ENCODE data around the gene SLC22A17. TPM values are rescaled to one million over a fixed set of nuclear protein-coding genes. Genes with fewer than 3 reads are reported as not detected.
"Not testable (repeated sequence)": the region's sequence is repeated elsewhere in the genome, so short reads cannot be mapped to it uniquely, and the experiment has no call there.

The SLC22A17 gene
- total RNA-seq (66.6 and 74.0 TPM in 2 replicates), polyA plus RNA-seq (43.8 and 55.1 TPM in 2 replicates)

DNA sequence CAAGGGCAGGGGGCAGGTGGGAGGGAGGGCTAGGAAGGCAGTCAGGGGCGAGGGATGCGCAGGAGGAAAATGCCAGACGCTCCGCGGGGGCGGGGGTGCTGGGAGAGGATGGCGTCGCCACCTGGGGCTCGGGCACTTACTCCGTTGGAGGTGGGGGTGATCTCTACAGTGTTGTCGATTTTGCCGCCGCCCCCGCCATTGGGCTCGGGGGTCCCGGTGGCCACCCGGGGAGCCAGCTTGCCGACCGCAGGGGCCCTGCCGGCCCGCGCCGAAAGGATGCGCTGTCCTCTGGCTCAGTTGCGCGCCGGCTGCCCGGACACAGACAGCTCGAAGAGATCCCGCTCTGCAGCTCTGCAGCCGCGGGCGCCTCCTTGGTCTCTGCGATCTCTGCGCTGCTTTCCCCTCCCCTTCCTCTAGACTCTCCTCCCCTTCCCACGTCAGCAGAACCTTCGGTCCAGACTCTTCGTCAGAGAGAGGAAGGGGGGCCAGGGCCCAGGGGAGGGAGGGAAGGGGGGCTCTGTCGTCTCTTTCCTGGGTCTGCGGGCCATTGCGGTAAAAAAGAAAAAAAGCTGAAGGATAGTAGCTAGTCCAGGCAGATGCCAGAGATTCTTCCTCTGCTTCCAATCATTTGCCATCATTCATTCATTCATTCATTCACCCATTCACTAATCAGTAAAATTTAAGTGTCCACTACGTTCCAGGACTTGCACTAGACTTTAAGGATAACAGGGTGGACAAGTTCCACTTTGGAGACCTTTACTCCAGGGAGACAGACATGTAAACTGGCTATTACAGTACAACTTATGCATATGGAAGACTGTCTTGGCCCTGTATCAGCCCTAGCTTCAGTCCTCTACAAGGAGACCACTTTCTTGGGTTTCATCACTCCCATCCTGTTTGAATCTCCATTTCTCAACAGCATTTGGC is at the start of gene SLC22A17:
TSS of gene SLC22A17 (minus strand) at position 382 of the 927 bp plus-strand sequence.
- no peaks in the 10 kb centered on the region for H3K4me1 ChIP-seq (ENCODE audit: low read depth)
- H3K27ac ChIP-seq: no peak within 1 kb of the TSS
- no peaks in the 10 kb centered on the region for H3K36me3 ChIP-seq
- H3K9me3 ChIP-seq (ENCODE audit: low read depth): no peaks in the 10 kb centered on the region
- H3K27me3 ChIP-seq: peaks cover 4% of the 10 kb centered on the region
- peak; percentile 91 to 92 for DNase-seq (ENCODE audit: low read depth in 1 of 2, low spot score in 1 of 2)
- H3K4me3 ChIP-seq: peak within 1 kb of the TSS; percentile 44
- TF ChIP-seq, protein P1, sequence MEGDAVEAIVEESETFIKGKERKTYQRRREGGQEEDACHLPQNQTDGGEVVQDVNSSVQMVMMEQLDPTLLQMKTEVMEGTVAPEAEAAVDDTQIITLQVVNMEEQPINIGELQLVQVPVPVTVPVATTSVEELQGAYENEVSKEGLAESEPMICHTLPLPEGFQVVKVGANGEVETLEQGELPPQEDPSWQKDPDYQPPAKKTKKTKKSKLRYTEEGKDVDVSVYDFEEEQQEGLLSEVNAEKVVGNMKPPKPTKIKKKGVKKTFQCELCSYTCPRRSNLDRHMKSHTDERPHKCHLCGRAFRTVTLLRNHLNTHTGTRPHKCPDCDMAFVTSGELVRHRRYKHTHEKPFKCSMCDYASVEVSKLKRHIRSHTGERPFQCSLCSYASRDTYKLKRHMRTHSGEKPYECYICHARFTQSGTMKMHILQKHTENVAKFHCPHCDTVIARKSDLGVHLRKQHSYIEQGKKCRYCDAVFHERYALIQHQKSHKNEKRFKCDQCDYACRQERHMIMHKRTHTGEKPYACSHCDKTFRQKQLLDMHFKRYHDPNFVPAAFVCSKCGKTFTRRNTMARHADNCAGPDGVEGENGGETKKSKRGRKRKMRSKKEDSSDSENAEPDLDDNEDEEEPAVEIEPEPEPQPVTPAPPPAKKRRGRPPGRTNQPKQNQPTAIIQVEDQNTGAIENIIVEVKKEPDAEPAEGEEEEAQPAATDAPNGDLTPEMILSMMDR (IDR thresholded peaks at IDR 0.05; ENCODE audit: low read depth, low read length): no peak

DNA sequence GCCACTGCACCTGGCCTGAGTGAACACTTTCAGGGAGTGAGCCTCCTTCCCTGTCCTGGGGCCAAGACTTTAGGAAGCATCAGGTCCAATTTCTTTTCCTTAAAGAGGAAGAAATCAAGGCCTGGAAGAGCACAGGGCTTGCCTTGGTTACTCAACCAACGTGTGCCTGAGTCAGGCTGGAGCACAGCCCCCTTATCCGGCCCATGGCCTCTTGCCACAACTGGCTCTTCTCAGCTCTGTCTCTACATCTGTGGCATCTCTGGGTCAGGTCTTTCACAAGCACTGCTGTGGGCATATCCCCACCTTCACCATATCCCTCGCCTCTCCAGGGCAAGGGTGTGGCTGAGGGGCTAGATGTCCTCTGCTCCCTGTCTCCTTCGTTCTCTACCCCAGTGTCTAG is 48.6 kb upstream of the SLC22A17 start:
- H3K36me3 ChIP-seq: peaks cover 99% of the 10 kb centered on the region
- DNase-seq (ENCODE audit: low read depth in 1 of 2, low spot score in 1 of 2): peak in 1 of 2 donors; percentile 42
- TF ChIP-seq, protein P1 (IDR thresholded peaks at IDR 0.05; ENCODE audit: low read depth, low read length): no peak
- H3K27ac ChIP-seq: peak overlapping the region; percentile 99
- H3K27me3 ChIP-seq: no peaks in the 10 kb centered on the region
- no peaks in the 10 kb centered on the region for H3K9me3 ChIP-seq (ENCODE audit: low read depth)
- peaks cover 39% of the 10 kb centered on the region for H3K4me1 ChIP-seq (ENCODE audit: low read depth)
- peak overlapping the region; percentile 98 for H3K4me3 ChIP-seq

DNA sequence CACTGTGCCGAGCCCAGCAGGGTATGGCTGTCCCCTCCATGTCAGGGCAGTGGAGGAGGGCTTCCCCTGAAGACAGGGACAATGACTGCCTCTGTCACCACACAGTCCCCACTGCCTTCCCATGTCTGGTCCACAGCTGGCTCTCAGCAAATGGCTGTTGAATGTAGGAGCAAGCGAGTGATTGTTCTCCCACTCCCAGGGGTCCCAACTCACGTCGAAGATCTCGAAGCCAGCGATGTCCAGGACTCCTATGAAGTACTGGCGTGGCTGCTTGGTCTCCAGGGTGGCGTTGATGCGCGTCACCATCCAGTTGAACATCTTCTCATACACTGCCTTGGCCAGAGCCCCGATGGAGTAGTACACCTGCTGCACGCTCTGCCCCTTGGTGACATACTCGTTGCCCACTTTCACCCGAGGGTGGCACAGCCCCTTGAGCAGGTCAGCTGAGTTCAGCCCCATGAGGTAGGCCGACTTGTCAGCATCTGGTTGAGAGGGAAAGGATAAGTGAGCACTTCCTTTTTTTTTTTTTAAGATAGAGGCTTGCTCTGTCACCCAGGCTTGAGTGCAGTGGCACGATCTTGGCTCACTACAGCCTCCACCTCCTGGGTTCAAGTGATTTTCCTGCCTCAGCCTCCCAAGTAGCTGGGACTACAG is 47.9 kb upstream of the SLC22A17 start:
- not testable (repeated sequence) for H3K9me3 ChIP-seq (ENCODE audit: low read depth); H3K27me3 ChIP-seq
- Histone ChIP-seq H3K36me3 (peaks cover 99% of the 10 kb centered on the region), H3K27ac (peak overlapping the region; percentile 99), H3K4me3 (peak overlapping the region; percentile 98), H3K4me1 (ENCODE audit: low read depth) (peaks cover 39% of the 10 kb centered on the region)
- peak in 1 of 2 donors; percentile 50 for DNase-seq (ENCODE audit: low read depth in 1 of 2, low spot score in 1 of 2)

DNA sequence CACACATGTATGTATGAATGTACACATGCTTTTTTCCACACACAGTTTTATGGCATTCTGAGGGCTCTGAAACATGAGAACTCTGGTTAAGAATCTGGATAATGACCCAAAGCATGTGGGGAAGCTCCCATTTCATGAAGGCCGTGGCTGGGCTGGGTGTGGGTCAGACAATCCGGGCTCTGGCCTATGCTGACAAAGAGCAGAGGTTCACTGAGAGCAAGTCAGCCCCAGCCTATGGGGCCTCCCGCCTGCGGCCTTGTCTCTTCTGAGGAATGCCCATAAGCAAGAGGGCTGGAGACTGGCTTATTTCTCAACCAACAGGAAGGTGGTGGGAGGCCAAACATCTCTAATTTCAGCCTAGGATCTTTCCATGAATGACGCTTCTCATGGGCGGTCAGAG is 46.9 kb upstream of the SLC22A17 start:
- Histone ChIP-seq H3K4me1 (ENCODE audit: low read depth) (peaks cover 39% of the 10 kb centered on the region), H3K27me3 (no peaks in the 10 kb centered on the region), H3K36me3 (peaks cover 99% of the 10 kb centered on the region), H3K4me3 (peak overlapping the region; percentile 3), H3K27ac (peak overlapping the region; percentile 99), H3K9me3 (ENCODE audit: low read depth) (no peaks in the 10 kb centered on the region)
- peak in 1 of 2 donors; percentile 58 for DNase-seq (ENCODE audit: low read depth in 1 of 2, low spot score in 1 of 2)
- TF ChIP-seq, protein P1 (IDR thresholded peaks at IDR 0.05; ENCODE audit: low read depth, low read length): no peak

DNA sequence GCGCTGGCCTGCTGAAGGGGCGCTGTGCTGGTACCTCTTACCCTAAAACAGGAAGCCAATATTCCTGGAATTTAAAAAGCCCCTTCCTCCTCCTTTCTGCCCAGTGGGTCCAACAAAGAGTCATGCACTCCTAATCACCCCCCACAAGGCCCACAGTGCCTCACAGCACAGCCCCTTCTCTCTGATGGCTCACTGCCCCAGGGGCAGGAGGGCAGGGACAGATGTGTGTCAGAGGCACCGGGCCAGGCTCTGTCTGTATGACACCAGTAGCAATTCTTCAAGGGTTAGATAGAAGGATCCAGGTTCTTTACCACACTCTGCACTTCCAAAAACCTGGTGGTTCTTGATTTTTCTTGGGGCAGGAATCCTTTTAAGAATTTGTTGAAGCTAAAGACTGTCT is 46.4 kb upstream of the SLC22A17 start:
- peak in 1 of 2 donors; percentile 46 for DNase-seq (ENCODE audit: low read depth in 1 of 2, low spot score in 1 of 2)
- TF ChIP-seq, protein P1 (IDR thresholded peaks at IDR 0.05; ENCODE audit: low read depth, low read length): no peak
- H3K36me3 ChIP-seq: peaks cover 99% of the 10 kb centered on the region
- no peaks in the 10 kb centered on the region for H3K27me3 ChIP-seq
- H3K4me1 ChIP-seq (ENCODE audit: low read depth): peaks cover 39% of the 10 kb centered on the region
- peak overlapping the region; percentile 3 for H3K4me3 ChIP-seq
- peak overlapping the region; percentile 99 for H3K27ac ChIP-seq
- H3K9me3 ChIP-seq (ENCODE audit: low read depth): no peaks in the 10 kb centered on the region

All from cardiac muscle cell (in vitro differentiated cells and primary cell).